HG03108 (cell line): ENCODE results near the gene FNBP1L.
"Not testable (repeated sequence)": the region's sequence is repeated elsewhere in the genome, so short reads cannot be mapped to it uniquely, and the experiment has no call there.

ENCODE experiments used
- ATAC-seq: cut with Tn5 transposase; IDR thresholded peaks from one replicate; pipeline ENCODE4 v1.9.1; 2021; ENCODE audit warnings: moderate library complexity; ENCODE audit not compliant: unreplicated experiment

FNBP1L gene

GRCh38 chr1:93526431-93526830 is 78.5 kb downstream of the FNBP1L start:
- ATAC-seq, result no peak

DNA sequence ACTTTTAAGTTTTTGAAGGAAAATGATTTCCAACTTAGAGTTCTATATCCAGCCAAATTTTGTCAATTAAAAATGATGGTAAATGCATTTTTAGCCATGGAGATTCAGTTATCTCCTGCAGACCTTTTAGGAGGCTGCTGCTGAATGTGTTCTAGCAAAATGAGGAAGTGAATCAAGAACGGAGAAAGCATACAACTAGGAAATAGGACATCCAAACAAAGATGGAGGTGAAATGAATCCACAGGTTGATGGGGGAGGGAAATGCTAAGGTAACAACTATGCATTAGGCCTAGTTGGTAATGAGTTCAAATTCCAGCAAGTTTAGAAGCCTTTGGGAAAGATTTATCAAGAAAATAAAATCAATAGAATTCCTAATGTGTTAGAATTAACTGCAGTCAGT is 80.5 kb downstream of the FNBP1L start:
- ATAC-seq, result no peak

- no peak for ATAC-seq
Measured at GRCh38 chr1:93531193-93531592, 83.3 kb downstream of the FNBP1L start.

DNA sequence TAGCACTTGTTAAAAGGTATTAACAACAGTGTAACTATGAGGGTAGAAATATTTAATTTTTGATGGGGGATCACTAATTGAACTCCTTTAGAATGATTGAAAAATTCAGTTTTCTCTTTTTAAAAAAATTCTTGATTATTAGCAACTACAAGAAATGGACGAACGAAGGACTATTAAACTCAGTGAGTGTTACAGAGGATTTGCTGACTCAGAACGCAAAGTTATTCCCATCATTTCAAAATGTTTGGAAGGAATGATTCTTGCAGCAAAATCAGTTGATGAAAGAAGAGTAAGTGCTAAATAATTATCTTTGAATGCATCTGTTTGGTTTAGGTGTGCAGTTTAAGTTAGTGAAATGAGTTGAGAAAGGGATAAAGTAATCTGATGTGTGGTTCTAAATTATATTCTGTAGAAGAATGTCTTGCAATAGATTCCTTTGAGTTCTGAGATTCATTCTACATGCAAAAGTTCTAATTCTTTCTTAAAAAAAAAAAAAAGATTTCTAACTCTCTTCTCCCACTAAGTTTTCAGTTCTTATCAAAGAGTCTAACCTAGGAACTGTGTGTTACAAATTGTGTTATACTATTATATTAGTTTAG is 85.0 kb downstream of the FNBP1L start:
- ATAC-seq, result no peak

DNA sequence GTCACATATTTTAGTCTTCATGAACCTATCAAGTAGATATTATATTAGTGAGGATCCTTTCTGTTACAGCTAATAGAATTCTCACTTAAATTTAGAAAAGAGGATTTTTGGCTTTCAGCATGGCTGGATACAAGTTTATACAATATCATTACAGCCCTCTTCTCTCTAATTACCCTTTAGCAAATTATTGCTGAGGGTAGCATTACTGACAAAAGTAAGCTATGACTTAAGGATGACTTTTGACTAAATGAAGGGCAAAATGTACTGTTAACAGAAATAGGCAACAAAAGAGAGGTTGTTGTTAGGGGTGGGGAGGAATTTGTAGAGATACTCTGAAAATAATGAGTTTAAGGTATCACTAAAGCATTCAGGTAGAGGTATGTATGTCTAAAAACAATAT is 85.8 kb downstream of the FNBP1L start:
- no peak for ATAC-seq

- ATAC-seq, result no peak
Measured at GRCh38 chr1:93537396-93537795, 89.5 kb downstream of the FNBP1L start.

- no peak for ATAC-seq
Measured at GRCh38 chr1:93537924-93538323, 90.0 kb downstream of the FNBP1L start.

- ATAC-seq, result no peak
Measured at GRCh38 chr1:93541045-93541444, 93.1 kb downstream of the FNBP1L start.

DNA sequence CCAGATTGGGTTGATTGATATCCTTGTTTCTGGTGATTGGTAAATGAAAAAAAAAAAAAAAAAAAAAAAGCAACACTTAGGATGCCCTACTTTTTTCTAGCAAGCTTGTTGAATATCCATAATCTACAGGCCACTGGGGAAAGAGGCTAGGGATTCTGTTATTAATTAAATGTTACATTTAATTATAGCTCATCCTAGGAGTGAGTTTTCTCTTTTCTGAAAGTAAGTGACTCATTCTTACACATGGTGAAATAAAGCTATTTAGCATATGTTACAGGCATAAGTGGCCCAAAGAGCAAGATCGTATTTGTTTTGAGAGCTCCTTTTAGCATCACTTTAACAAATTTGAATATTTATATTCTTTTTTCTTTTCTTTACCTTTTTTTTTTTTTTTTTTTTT is 94.5 kb downstream of the FNBP1L start:
- no peak for ATAC-seq

GRCh38 chr1:93546162-93546863 is 98.4 kb downstream of the FNBP1L start:
- no peak for ATAC-seq

DNA sequence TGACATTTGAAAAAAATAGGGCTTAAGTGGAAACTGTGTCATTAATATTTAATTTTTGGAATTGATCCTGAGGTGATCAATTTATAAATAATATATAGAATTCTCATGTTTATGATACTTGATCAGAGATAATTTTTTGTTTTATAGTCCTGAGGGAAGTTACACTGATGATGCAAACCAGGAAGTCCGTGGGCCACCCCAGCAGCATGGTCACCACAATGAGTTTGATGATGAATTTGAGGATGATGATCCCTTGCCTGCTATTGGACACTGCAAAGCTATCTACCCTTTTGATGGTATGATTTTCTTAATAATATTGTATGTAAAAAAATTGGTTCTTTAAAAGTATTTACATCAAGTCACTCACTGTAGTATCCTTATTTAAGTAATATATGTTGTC is 101.2 kb downstream of the FNBP1L start:
- ATAC-seq, result no peak

DNA sequence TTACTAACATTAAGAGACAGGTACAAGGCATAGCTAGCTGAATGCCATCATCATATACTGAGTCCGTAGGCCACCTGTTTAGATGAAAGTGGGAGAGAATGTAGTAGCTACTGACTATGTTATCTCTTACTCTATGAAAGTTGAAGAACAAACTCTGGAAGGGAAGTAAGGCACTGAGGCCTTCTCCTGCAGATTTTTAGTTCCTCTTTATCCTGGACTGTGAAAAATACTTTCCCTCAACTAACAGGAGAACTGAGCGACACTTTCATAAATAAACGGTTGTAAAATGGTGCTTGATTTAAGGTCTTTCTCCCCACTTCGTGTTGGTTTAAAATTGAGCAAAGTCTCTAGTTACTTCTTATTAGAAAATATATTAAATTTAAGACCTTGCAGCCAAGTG is 101.9 kb downstream of the FNBP1L start:
- ATAC-seq, result no peak

DNA sequence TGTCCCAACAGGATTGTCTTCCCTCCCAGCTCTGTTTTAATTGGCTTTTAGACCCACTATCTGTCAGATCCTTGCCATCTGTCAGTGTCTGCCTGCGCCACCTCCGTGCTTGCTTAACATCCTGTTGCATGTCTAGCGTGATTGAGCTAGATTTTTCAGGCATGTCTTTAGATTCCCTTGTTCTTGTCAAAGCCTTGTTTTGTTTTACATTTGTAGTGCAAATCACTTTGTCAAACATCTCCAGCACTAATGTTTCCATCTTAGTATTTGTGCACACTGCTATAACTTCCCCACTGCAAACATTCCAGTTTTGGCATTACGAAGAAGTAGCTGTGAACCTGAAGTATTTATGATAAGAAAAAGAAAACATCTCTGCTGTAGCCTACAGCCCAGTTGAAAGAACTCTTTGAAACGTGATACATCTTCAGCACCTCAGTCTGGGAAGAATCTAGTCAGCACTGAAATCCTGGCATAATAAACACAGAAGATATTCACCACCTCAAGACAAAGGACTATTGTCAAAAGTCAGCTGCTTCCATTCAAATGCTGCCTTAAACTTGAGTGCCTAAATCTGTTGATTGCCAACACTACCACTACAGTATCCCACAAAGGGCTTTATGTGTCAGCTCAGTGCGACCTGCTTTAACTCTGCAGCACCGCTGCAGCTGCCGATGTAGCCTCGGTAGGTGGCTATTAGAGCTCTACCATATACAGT is 105.0 kb downstream of the FNBP1L start:
- ATAC-seq, result no peak

GRCh38 chr1:93553886-93554490 is 106.1 kb downstream of the FNBP1L start:
- not testable (repeated sequence) for ATAC-seq

GRCh38 chr1:93554883-93555872 is 107.3 kb downstream of the FNBP1L start:
- no peak for ATAC-seq

DNA sequence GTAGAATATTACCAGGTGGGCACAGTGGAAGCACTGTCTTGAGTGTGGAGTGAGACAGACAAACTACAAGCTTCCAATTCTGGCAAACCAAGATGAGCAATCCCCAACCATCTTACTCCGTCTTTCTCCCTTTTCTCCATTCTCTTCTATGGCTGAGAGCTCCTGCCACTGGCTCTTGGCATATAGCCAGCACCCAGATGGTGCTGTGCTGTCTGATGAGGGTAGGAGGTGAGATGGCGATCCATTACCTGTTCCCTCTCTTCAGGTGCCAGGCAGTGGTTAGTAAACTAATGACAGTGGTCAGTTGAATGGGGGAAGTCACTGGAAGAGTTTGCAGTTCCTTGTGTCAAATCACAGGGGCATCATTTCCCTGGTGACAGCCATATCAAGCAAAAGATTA is 108.4 kb downstream of the FNBP1L start:
- ATAC-seq, result no peak

GRCh38 chr1:93559045-93559444 is 111.1 kb downstream of the FNBP1L start:
- no peak for ATAC-seq

DNA sequence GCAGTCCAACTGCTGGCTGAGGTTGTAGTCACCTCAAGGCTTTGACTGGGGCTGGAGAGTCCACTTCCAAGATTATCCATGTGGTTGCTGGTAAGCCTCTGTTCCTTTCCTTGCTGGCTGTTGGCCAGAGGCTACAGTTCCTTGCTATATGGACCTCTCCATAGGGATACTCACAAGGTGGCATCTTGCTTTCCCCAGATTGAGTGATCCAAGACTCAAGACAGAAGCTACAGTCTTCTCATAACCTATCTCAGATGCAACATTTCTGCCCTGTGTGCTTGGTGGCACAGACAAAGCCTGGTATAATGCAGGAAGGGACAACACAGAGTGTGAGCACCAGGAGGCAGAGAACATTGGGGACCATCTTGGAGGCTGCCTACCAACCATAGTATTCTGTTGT is 111.8 kb downstream of the FNBP1L start:
- ATAC-seq, result no peak

- ATAC-seq, result no peak
Measured at GRCh38 chr1:93565496-93566206, 117.7 kb downstream of the FNBP1L start.

DNA sequence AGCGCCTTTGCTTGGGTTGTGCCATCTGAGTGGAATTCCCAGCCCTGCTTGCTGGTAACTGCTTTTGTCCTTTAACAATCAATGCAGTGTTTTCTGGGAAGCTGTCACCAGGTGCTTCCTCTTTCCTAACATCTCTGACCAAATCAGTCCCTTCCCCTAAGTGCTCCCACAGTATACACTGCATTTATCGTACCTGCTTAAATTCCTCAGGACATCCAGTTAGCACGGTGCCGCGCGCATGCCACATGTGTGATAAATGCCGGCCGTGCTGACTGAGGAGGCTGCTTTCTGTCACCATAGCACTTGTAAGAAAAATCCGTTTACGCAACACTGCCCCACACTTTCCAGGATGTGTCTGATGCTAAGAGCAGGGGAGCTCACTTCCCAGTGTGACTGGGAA is 118.3 kb downstream of the FNBP1L start:
- ATAC-seq, result no peak
